ENCODE measurements around the gene TCF3.

- no peak for TF ChIP-seq POLR2A (IDR thresholded peaks at IDR 0.05; ENCODE audit: low read depth, low read length)
- TF ChIP-seq POLR2AphosphoS5 (IDR thresholded peaks at IDR 0.05; ENCODE audit: low read depth, low read length): no peak
- no peak for TF ChIP-seq TAF1 (IDR thresholded peaks at IDR 0.05; ENCODE audit: low read depth, low read length)
Measured at GRCh38 chr19:1622007-1622406, 30.4 kb downstream of the TCF3 start.
